ENCODE results near the gene MANSC4.
"Not testable (repeated sequence)": the region's sequence is repeated elsewhere in the genome, so short reads cannot be mapped to it uniquely, and the experiment has no call there.

Gene MANSC4

DNA sequence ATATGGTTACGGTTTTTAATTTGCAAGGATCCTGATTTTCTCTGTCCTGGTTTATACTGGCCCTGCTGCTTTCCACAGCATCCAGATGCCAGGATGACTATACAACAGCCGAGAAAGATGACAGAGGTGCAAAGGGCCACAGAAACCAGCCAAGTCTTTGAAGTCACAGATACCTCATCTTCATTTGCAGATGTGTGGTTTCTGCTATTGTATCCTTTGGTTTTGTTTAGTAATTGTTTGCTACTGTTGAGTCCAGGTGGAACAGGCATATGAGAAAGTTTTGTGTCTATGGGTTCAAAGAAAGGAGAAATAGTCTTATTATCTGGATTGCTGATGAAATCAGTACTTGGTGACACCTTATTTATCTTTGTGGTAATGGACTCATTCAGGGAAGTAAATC, 17.3 kb downstream of the MANSC4 start:
- H3K27ac ChIP-seq = no peak overlapping the region
- no peak for DNase-seq (ENCODE audit: low read depth, low spot score)

DNA sequence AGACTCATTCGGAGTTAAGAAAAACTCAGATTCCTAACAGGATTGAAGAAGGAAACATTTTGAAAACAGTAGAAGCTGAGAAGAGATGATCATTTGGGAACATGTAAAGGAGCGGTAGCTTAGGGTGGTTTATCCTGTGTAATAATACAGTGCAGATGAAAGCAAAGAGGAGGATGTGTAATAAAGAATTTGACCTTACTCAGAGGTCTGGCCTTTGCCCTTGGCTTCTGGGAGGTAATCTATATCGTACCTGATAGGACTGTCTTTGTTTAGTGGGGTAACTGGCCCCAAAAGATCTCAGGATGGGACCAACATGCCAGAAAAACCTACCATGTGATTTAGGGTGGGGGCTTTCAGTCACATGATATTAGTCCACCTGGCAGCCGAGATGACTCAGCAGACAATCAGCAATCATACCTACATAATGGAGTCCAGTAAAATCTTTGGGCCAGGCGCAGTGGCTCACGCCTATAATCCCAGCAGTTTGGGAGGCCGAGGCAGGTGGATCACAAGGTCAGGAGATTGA, 23.3 kb downstream of the MANSC4 start:
- DNase-seq (ENCODE audit: low read depth, low spot score) = no peak
- no peak overlapping the region for H3K27ac ChIP-seq

DNA sequence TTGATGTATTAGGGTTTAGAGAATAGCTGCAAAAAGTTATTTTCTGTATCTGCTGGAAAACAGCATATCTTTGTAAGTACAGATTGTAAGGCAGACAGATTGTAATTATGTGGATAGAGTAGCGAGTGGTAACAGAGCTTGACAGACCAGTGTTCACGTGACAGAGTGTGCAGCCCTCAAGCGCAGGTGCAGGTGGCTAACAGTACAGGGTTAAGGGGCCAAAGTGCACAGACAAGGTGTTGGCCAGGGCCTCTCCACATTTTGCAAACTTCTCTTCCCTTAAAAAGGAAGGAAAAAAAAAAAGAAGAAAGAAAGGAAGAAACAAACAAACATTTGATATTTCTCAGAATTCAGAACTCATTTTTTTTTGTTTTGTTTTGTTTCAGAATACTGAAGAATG, 25.2 kb downstream of the MANSC4 start:
- H3K27ac ChIP-seq = no peak overlapping the region
- DNase-seq (ENCODE audit: low read depth, low spot score) = no peak

DNA sequence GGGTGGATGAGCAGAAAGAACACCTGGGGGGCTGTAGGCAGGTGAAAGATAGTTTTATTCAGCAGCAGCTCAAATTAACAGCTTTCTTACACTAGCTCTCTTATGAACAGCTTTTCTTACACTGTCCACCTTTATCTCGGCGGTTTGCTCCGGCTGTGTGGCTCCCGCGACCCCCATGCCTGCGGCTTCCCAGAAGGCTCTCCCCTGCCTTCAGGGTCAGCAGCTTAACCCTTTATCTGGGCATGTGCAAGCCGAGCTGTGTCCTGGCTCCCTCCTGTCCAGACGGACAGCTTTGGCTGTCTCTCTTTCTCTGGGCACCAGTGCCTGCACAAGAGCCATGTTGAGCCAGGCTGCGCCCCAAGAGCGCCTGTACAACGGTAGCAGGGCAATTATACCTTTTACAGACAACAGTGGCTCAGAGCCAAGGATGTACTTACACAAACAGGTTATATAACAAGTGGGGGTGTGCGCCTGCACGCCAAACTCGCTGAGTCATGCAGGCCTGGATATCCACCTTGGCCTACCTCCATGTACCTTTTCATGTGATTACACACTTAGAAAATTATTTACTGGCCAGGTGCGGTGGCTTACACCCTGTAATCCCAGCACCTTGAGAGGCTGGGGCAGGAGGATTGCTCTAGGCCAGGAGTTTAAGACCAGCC, 28.5 kb downstream of the MANSC4 start:
- DNase-seq (ENCODE audit: low read depth, low spot score) = peak; percentile 87

GRCh38 chr12:27747111-27747820, 32.8 kb downstream of the MANSC4 start:
- DNase-seq (ENCODE audit: low read depth, low spot score) = peak; percentile 5
- H3K27ac ChIP-seq = peak overlapping the region; percentile 90

More for the DNA sequence above, 28.5 kb downstream of the MANSC4 start:
- peak overlapping the region; percentile 60 for H3K27ac ChIP-seq

GRCh38 chr12:27745734-27746133, 34.3 kb downstream of the MANSC4 start:
- H3K27ac ChIP-seq; DNase-seq (ENCODE audit: low read depth, low spot score): not testable (repeated sequence)

- H3K27ac ChIP-seq = no peak overlapping the region
- DNase-seq (ENCODE audit: low read depth, low spot score) = no peak
These were observed 36.4 kb downstream of the MANSC4 start for GRCh38 chr12:27743601-27744000.

- not testable (repeated sequence) for H3K27ac ChIP-seq; DNase-seq (ENCODE audit: low read depth, low spot score)
These were observed 45.7 kb downstream of the MANSC4 start for GRCh38 chr12:27734321-27734720.

GRCh38 chr12:27733791-27734190, 46.2 kb downstream of the MANSC4 start:
- no peak for DNase-seq (ENCODE audit: low read depth, low spot score)

GRCh38 chr12:27733052-27733656, 46.9 kb downstream of the MANSC4 start:
- no peak overlapping the region for H3K27ac ChIP-seq
- DNase-seq (ENCODE audit: low read depth, low spot score) = no peak

More at GRCh38 chr12:27733791-27734190, 46.2 kb downstream of the MANSC4 start:
- no peak overlapping the region for H3K27ac ChIP-seq

GRCh38 chr12:27732281-27732680, 47.8 kb downstream of the MANSC4 start:
- DNase-seq (ENCODE audit: low read depth, low spot score) = no peak

DNA sequence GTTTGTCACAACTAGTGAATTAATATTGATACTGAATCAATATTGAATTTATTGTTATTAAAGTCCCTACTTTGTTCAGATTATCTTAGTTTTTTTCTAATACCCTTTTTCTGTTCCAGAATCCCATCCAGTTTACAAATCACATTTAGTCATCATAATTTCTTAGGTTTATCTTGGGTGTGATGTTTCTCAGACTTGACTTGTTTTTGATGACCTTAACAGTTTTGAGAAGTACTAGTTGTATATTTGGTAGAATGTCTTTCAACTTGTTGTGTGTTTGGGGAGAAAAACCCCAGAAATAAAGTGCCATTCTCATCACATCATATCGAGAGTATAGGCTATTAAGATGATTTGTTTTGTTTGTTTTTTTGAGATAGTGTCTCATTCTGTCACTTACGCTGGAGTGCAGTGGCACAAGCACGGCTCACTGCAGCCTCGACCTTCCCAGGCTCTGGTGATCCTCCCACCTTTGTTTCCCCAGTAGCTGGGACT, 49.9 kb downstream of the MANSC4 start:
- no peak for DNase-seq (ENCODE audit: low read depth, low spot score)

More at GRCh38 chr12:27732281-27732680, 47.8 kb downstream of the MANSC4 start:
- no peak overlapping the region for H3K27ac ChIP-seq

DNA sequence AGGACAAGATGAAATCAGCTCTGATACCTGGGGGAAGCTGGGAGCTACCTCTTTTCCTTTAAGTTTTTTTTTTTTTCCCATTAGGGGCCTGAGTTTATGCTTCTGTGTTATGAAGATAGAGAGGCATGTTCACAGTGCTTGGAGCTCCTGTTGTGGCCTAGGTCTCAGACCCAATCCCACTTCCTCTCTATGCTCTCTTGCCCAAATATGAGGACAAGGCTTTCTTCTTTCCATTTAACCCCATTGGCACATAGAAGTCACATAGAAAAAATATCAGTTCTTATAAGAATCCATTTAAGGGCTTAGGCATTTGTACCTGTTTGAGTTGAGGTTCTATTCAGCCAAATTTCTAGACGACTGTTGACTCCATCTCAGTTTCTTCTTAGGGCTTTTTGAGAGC, 56.8 kb downstream of the MANSC4 start:
- DNase-seq (ENCODE audit: low read depth, low spot score) = no peak
- H3K27ac ChIP-seq = no peak overlapping the region

More for the DNA sequence above, 49.9 kb downstream of the MANSC4 start:
- H3K27ac ChIP-seq = no peak overlapping the region
